ENCODE results near the gene FCN3.
"Not testable (repeated sequence)": the region's sequence is repeated elsewhere in the genome, so short reads cannot be mapped to it uniquely, and the experiment has no call there.

Gene FCN3

GRCh38 chr1:27374362-27375086 is at the start of gene FCN3:
Gene FCN3 (minus strand): TSS chr1:27374824. CDS start chr1:27374818, 6 bp downstream.
- DNase-seq = no peak

GRCh38 chr1:27423709-27424108 is 49.1 kb upstream of the FCN3 start:
- no peak for DNase-seq

GRCh38 chr1:27418326-27419185 is 43.9 kb upstream of the FCN3 start:
- DNase-seq = no peak

- DNase-seq = no peak
Measured at GRCh38 chr1:27417713-27418112, 43.1 kb upstream of the FCN3 start.

GRCh38 chr1:27416387-27417111 is 41.9 kb upstream of the FCN3 start:
- DNase-seq = peak in 1 of 2 donors; percentile 82

- DNase-seq = no peak
Measured at GRCh38 chr1:27414091-27414490, 39.5 kb upstream of the FCN3 start.

GRCh38 chr1:27413004-27413403 is 38.4 kb upstream of the FCN3 start:
- DNase-seq = no peak

- DNase-seq = no peak
Measured at GRCh38 chr1:27412502-27412901, 37.9 kb upstream of the FCN3 start.

GRCh38 chr1:27410709-27411108 is 36.1 kb upstream of the FCN3 start:
- no peak for DNase-seq

GRCh38 chr1:27409669-27410068 is 35.0 kb upstream of the FCN3 start:
- no peak for DNase-seq

- no peak for DNase-seq
Measured at GRCh38 chr1:27408151-27408550, 33.5 kb upstream of the FCN3 start.

- not testable (repeated sequence) for DNase-seq
Measured at GRCh38 chr1:27406791-27407190, 32.2 kb upstream of the FCN3 start.

- no peak for DNase-seq
Measured at GRCh38 chr1:27406362-27406680, 31.7 kb upstream of the FCN3 start.

- DNase-seq = not testable (repeated sequence)
Measured at GRCh38 chr1:27405598-27406361, 31.2 kb upstream of the FCN3 start.

- no peak for DNase-seq
Measured at GRCh38 chr1:27405074-27405473, 30.4 kb upstream of the FCN3 start.

GRCh38 chr1:27403931-27404330 is 29.3 kb upstream of the FCN3 start:
- DNase-seq = no peak

GRCh38 chr1:27403065-27403726 is 28.6 kb upstream of the FCN3 start:
- peak in 1 of 2 donors; percentile 83 for DNase-seq

GRCh38 chr1:27402349-27402754 is 27.7 kb upstream of the FCN3 start:
- DNase-seq = peak in 1 of 2 donors; percentile 65

- DNase-seq = no peak
Measured at GRCh38 chr1:27400963-27401341, 26.3 kb upstream of the FCN3 start.

- no peak for DNase-seq
Measured at GRCh38 chr1:27400082-27400962, 25.7 kb upstream of the FCN3 start.
